Skin of body (tissue), 2 donors: ENCODE data around the gene TMEM187. TPM values are rescaled to one million over a fixed set of nuclear protein-coding genes. Genes with fewer than 3 reads are reported as not detected.

Source experiments
- DNase-seq: peaks from one replicate; lab custom pipeline; 2025; lab: John Stamatoyannopoulos, UW
- total RNA-seq: library from RNA; depleted of rRNA; stranded (reverse); fragments of >200 nt; gene quantifications from one replicate; pipeline ENCODE4 v1.2.3, GENCODE V29; 2014

TMEM187 gene
- total RNA-seq, result 2.9 TPM

GRCh38 chrX:153972368-153973126 lies at the start of gene TMEM187:
TMEM187 (plus strand) TSS chrX:153972754; CDS start chrX:153982063, 9,309 bp downstream.
- DNase-seq, result peak; percentile 75

GRCh38 chrX:153922932-153923857 lies 49.4 kb upstream of the TMEM187 start:
- DNase-seq, result no peak

DNA sequence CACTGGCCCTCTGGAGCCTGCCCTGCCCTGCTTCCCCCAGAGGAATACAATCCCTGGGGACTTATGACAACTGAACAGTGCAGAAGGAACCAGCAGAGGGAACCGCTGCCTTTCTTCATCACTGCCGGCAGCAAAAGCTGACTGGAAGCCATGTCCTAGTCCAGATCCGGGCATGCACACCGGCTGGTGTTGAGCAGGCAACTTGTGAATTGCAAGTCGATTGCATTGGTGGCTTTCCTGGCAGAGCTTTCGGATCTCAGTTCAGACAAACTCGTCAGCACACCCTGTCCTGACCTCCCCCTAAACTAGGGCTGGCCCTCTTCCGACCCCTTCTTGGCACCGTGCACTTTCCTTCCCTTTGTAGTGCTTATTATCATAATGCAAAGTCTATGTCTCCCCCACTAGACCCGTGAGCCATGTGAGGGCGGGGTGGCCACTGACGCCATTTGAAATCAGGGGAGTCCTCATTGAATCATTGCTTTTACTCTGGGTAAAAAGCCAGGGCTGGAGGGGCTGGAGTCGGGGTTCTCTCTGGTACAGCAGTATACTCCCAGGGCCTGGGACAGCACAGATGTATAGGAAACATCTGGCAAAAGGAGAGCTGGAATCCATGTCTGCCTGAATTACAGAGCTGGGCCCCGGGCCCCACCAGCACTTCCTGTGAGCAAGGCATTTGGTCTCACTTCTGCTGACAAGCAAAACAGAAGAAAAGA lies 48.2 kb upstream of the TMEM187 start:
- DNase-seq, result no peak

- DNase-seq, result no peak
Observed at GRCh38 chrX:153925387-153925738, 47.2 kb upstream of the TMEM187 start.

GRCh38 chrX:153925739-153926551 lies 46.6 kb upstream of the TMEM187 start, which contains the start of gene ARHGAP4:
ARHGAP4 (minus strand) TSS chrX:153926264; CDS start chrX:153926202, 62 bp downstream.
- no peak for DNase-seq

DNA sequence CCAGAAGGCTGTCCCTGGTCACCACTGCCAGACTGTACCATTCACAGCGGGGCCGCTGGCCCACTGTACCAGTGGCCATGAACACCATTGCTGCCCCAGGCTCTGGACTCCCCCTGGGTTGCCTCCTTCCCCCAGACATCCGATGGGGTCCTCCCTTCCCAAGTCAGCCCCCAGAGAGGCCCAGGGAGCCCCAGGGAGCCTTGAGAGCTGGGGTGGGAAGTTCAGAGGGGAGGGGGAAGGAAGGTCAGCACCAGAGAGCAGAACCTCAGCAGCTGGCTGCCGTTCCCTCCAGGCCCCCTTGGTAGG lies 46.0 kb upstream of the TMEM187 start:
- no peak for DNase-seq

- peak; percentile 61 for DNase-seq
Observed at GRCh38 chrX:153926858-153927671, 45.5 kb upstream of the TMEM187 start.

GRCh38 chrX:153927672-153927921 lies 45.0 kb upstream of the TMEM187 start:
- DNase-seq, result no peak

DNA sequence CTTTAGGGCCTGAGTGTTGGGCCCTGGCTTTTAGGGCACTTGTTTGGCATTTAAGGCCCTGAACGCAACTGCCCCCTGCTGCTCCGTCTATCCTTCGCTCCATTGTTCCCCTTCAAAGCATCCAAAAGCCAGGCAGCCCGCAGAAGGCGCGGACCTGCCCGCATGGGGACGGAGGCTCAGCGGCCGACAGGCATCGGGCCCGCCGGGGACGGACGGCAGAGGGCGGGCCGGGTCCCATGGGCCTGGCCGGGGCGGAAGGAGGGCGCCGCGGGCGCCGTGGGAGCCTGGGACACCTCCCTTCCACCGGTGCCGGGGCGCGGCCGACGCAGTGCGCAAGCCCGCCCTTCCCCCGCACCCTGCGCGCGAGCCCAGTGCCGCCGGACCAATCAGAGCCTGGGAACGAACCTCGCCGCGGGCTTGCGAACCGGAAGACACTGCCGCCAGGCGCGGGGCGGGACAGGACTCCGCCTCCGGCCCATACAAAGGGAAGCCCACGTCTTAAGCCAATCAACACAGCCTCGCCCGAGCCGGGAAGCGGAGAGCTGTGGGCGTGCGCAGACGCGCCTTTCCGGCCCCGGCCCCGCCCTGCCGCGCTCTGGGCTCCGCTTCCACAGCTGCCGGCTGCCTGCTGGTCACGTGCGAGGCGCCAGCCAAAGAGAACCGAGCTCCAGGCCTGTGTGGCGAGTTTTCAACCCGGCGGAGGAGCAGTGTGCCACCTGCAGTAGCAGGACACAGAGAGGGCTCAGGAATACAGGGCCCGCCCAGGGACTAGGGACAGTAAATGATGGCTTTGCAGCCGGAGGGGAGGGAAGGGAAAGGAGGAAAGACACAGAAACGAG lies 44.4 kb upstream of the TMEM187 start:
- DNase-seq, result peak; percentile 93

DNA sequence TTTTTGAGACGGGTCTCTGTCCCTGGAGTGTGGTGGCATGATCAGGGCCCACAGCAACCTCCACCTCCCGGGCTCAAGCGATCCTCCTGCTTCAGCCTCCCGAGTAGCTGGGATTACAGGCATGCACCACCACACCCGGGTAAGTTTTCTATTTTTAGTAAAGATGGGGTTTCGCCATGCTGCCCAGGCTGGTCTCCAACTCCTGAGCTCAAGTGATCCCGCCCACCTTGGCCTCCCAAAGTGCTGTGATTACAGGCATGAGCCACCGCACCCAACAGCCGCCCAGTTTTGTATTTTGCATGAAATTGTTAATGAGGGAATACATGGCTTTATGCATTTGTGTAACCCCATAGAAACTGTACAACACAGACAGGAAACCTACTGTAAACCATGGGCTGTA lies 43.7 kb upstream of the TMEM187 start:
- no peak for DNase-seq

GRCh38 chrX:153929576-153929975 lies 43.0 kb upstream of the TMEM187 start:
- DNase-seq, result no peak

DNA sequence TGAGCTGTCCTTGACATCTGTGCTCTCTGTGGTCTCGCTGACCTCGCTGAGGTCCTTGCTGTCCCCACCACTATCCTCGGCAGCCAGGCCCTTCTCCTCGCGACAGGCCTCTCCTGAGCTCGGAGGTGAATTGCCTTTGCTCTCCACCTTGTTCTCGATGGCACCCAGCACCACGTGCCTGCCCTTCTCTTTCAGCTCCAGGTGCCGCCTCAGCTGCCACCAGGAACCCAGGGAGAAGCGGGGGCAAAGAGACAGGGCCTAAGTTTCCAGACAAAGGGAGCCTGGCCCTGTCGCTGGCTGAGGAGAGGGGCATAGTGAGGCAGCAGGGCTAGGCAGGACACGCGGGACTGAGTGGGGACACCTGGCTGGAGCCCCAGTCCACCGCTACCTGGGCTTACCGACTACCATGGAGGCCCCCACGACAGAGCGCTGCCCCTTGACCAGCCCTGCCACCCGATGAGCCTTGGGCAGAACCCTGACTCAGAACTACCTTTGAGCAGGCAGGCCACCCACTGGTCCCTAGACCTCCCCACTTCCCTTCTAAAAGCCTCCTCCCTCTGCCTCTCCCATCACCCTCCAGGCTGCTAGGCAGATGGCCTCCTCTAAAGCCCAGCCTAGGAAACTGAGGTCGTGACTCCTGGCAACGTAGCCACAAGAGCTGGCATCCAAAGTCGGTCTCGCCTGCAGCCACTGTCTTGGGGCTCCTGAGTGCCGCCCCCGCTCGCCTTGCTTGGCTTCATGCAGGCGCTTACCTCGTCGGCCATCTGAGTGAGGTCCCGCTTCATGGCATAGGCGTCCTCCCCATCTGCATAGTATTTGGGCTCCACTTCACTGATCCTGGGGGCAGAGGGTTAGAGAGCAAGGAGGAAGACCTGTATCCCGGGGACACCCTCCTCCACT lies 42.3 kb upstream of the TMEM187 start:
- DNase-seq, result no peak

DNA sequence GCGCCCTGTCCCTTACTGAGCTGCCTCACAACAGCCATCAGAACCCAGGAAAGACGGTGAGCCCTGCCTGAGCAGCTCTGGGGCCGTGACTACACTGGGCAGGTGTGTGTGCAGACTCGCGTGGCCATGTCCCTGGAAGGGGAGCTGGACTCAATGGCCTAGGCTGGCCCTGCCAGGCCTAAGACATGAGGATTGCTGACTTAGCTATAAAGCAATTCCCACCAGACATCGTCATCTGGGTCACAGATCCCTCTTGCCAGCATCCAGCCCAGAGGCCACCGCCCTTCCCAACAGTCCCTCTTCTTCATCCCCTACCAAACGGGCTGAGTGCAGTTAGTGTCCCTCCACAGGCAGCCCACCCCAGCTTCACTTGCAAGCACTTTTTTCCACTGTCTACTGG lies 41.4 kb upstream of the TMEM187 start:
- DNase-seq, result no peak

- DNase-seq, result no peak
Observed at GRCh38 chrX:153931748-153932147, 40.8 kb upstream of the TMEM187 start.

DNA sequence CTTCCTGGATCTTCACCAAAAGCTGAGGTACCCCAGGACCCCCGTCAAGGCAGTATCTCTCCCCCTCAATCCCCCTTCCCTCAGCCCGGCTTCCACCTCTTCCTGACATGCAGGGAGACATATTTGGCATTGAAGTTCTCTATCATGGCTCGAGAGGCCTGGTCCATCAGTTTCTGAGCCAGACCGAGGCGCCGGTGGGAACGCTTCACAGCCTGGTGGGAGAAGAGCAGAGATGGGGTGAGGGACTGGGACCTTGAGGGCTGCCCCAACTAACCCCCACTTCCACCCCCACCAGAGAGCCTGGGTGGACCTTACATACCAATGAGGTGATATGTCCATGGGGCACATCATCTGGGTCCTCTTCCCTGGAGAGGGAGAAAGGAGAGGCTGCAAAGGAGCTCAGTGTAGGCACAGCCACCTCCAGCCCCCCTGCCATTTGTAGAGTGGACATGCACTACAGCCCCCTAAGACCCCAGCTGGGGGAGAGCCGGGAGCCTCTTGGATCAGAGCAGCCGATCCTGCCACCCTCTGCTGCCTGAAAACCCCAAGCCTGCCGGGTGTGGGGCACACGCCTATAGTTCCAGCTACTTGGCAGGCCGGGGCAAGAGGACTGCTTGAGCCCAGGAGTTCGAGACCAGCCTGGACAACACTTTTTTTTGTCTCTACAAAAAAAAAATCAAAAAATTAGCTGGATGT lies 40.2 kb upstream of the TMEM187 start:
- DNase-seq, result no peak

DNA sequence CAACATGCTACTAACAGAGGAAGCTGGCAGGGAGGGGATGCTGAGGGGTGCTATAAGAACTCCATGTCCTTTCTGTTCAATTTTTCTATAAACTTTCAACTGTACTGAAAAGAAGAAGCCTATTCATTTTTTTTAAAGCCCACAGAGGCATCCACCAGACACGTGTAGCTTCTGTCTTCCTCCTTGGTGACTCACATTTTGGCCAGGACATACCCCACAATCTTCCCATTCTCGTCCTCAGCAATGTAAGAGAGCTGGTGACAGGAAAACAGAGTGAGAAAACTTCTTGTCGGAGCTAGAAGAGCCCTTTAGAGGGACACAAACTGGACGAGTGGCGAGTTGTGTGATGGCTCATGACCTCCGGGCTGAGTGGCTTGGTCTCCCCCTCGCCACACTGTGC lies 38.8 kb upstream of the TMEM187 start:
- DNase-seq, result no peak

- no peak for DNase-seq
Observed at GRCh38 chrX:153934148-153934761, 38.3 kb upstream of the TMEM187 start.
